CD8-positive, alpha-beta memory T cell (primary cell): ENCODE results near the gene PRSS57. TPM values are rescaled to one million over a fixed set of nuclear protein-coding genes. Genes with fewer than 3 reads are reported as not detected.
"Not testable (repeated sequence)": the region's sequence is repeated elsewhere in the genome, so short reads cannot be mapped to it uniquely, and the experiment has no call there.

Experiments
- CTCF ChIA-PET: fragments of 350-600 bp; sonication (Branson Sonifier 250); formaldehyde crosslinking; loops from one replicate; lab custom pipeline; 2021; ENCODE audit warnings: antibody characterized with exemption; lab: Charles Lee
- POLR2A ChIA-PET: fragments of 350-600 bp; sonication (Branson Sonifier 250); formaldehyde crosslinking; loops from one replicate; lab custom pipeline; 2021; ENCODE audit warnings: antibody characterized with exemption; lab: Charles Lee
- DNase-seq, 5 donors: peaks; one replicate each; pipeline versions ENCODE4 v3.0.0 to v3.0.0-alpha.2; 2020 to 2022; ENCODE audit warnings: mixed read lengths in 1 of 5
- H3K27ac ChIP-seq: one replicate; pipeline ENCODE4 v1.7.0; 2013; ENCODE audit warnings: low read depth, mild to moderate bottlenecking, low read length, moderate library complexity
- H3K27me3 ChIP-seq: 2 replicates; pipeline ENCODE4 v1.7.0; 2013; ENCODE audit warnings: low read length, mild to moderate bottlenecking; ENCODE audit not compliant: insufficient read depth, poor library complexity, severe bottlenecking
- H3K36me3 ChIP-seq: 2 replicates; pipeline ENCODE4 v1.7.0; 2013; ENCODE audit warnings: mild to moderate bottlenecking, low read length, moderate library complexity; ENCODE audit not compliant: insufficient read depth
- H3K4me1 ChIP-seq: 2 replicates; pipeline ENCODE4 v1.7.0; 2013; ENCODE audit warnings: mild to moderate bottlenecking, low read length, moderate library complexity; ENCODE audit not compliant: insufficient read depth
- H3K4me3 ChIP-seq: 2 replicates; pipeline ENCODE4 v1.7.0; 2013; ENCODE audit warnings: mild to moderate bottlenecking, low read length
- H3K9me3 ChIP-seq: 2 replicates; pipeline ENCODE4 v1.7.0; 2013; ENCODE audit warnings: mild to moderate bottlenecking, low read length
- H3K27ac Mint-ChIP-seq, 8 donors: one replicate each; pipeline ENCODE4 v1.8.0; 2020 to 2021; ENCODE audit warnings: mixed read lengths in 8 of 8, mild to moderate bottlenecking in 6 of 8, inconsistent platforms in 3 of 8, moderate library complexity in 3 of 8
- H3K27me3 Mint-ChIP-seq, 2 donors: one replicate each; pipeline ENCODE4 v1.8.0; 2020 to 2021; ENCODE audit warnings: mixed read lengths in 2 of 2, mild to moderate bottlenecking in 1 of 2, moderate library complexity in 1 of 2
- H3K36me3 Mint-ChIP-seq, 3 donors: one replicate each; pipeline ENCODE4 v1.8.0; 2020 to 2021; ENCODE audit warnings: mixed read lengths in 3 of 3, inconsistent platforms in 1 of 3, mild to moderate bottlenecking in 1 of 3
- H3K4me1 Mint-ChIP-seq, 3 donors: one replicate each; pipeline ENCODE4 v1.8.0; 2020 to 2021; ENCODE audit warnings: mixed read lengths in 3 of 3, inconsistent platforms in 1 of 3, mild to moderate bottlenecking in 1 of 3
- H3K4me3 Mint-ChIP-seq, 7 donors: one replicate each; pipeline ENCODE4 v1.8.0; 2020 to 2021; ENCODE audit warnings: mixed read lengths in 7 of 7, mild to moderate bottlenecking in 6 of 7, moderate library complexity in 4 of 7, inconsistent platforms in 2 of 7
- H3K9me3 Mint-ChIP-seq, 5 donors: one replicate each; pipeline ENCODE4 v1.8.0; 2020 to 2022; ENCODE audit warnings: mixed read lengths in 5 of 5, mild to moderate bottlenecking in 3 of 5, moderate library complexity in 2 of 5, inconsistent platforms in 1 of 5
- polyA plus RNA-seq: library from polyadenylated mRNA; unstranded; fragments of 300-500 nt; fragmentation: Illumina TruSeq; gene quantifications from one replicate; pipeline ENCODE4 v1.2.3, GENCODE V29; 2021
- total RNA-seq, 2 experiments: library from RNA; stranded (reverse); gene quantifications; one replicate each; pipeline ENCODE4 v1.2.3, GENCODE V29; 2021

Gene PRSS57
- total and polyA plus RNA-seq, 3 experiments from 2014 or later = not detected

- Histone ChIP-seq H3K36me3 (no peaks in the 10 kb centered on the region), H3K27ac (no peak overlapping the region), H3K4me3 (no peak overlapping the region), H3K9me3 (no peaks in the 10 kb centered on the region), H3K27me3 (peaks cover 12% of the 10 kb centered on the region), H3K4me1 (peaks cover 13% of the 10 kb centered on the region)
- peaks cover 18 to 23% of the 10 kb centered on the region in 2 donors for H3K27me3 Mint-ChIP-seq
- POLR2A ChIA-PET = interaction anchor here (0.9 kb wide), 1 partner anchor 14 kb away, joined by 3 read pairs; the partner anchor contains the start of gene RNF126
- H3K27ac Mint-ChIP-seq = no peak overlapping the region
- H3K9me3 Mint-ChIP-seq = no peaks in the 10 kb centered on the region
- CTCF ChIA-PET = interaction anchor here (1.3 kb wide), 1 partner anchor 10 kb away, joined by 3 read pairs; no protein-coding TSS in a partner anchor
- no peaks in the 10 kb centered on the region for H3K36me3 Mint-ChIP-seq
- peaks cover 0 to 14% (median 7%) of the 10 kb centered on the region in 3 donors for H3K4me1 Mint-ChIP-seq
- DNase-seq = no peak
- H3K4me3 Mint-ChIP-seq = no peak overlapping the region
Observed at GRCh38 chr19:677201-677600, 18.1 kb downstream of the PRSS57 start.

GRCh38 chr19:676339-677105 is 18.7 kb downstream of the PRSS57 start, which contains the start of gene FSTL3:
Gene FSTL3, plus strand, starts transcription at chr19:676392. Its CDS starts 32 bp downstream, at chr19:676424.
- no peaks in the 10 kb centered on the region for H3K36me3 Mint-ChIP-seq
- ChIA-PET CTCF (interaction anchor here (1.3 kb wide), 1 partner anchor 10 kb away, joined by 3 read pairs; no protein-coding TSS in a partner anchor), POLR2A (interaction anchor here (0.9 kb wide), 1 partner anchor 13 kb away, joined by 3 read pairs; the partner anchor contains the start of gene RNF126)
- H3K27ac Mint-ChIP-seq = peak within 1 kb of the TSS in 1 of 8 donors; percentile 24
- no peak for DNase-seq
- H3K9me3 Mint-ChIP-seq = no peaks in the 10 kb centered on the region
- Histone ChIP-seq H3K27me3 (peaks cover 12% of the 10 kb centered on the region), H3K9me3 (no peaks in the 10 kb centered on the region), H3K4me3 (no peak within 1 kb of the TSS), H3K36me3 (no peaks in the 10 kb centered on the region), H3K4me1 (peaks cover 12% of the 10 kb centered on the region), H3K27ac (no peak within 1 kb of the TSS)
- H3K27me3 Mint-ChIP-seq = peaks cover 18 to 23% of the 10 kb centered on the region in 2 donors
- H3K4me3 Mint-ChIP-seq = peak within 1 kb of the TSS in 2 of 7 donors; percentile 45 to 49
- peaks cover 0 to 14% (median 7%) of the 10 kb centered on the region in 3 donors for H3K4me1 Mint-ChIP-seq

- Mint-ChIP-seq H3K36me3 (no peaks in the 10 kb centered on the region), H3K27me3 (peaks cover 18 to 23% of the 10 kb centered on the region in 2 donors)
- DNase-seq = no peak
Observed at GRCh38 chr19:676007-676338, 19.3 kb downstream of the PRSS57 start.

GRCh38 chr19:674282-675151 is 20.7 kb downstream of the PRSS57 start:
- ChIA-PET POLR2A (no interaction called here), CTCF (no interaction called here)
- Histone ChIP-seq H3K36me3 (no peaks in the 10 kb centered on the region), H3K27ac (no peak overlapping the region), H3K4me3 (no peak overlapping the region), H3K27me3 (peaks cover 16% of the 10 kb centered on the region), H3K9me3 (no peaks in the 10 kb centered on the region), H3K4me1 (peaks cover 7% of the 10 kb centered on the region)
- Mint-ChIP-seq H3K9me3 (no peaks in the 10 kb centered on the region), H3K27ac (no peak overlapping the region), H3K4me3 (no peak overlapping the region), H3K27me3 (peaks cover 18 to 23% of the 10 kb centered on the region in 2 donors), H3K36me3 (no peaks in the 10 kb centered on the region), H3K4me1 (peaks cover 0 to 9% (median 7%) of the 10 kb centered on the region in 3 donors)
- DNase-seq = no peak

More at GRCh38 chr19:676007-676338, 19.3 kb downstream of the PRSS57 start:
- no peaks in the 10 kb centered on the region for H3K36me3 ChIP-seq
- ChIA-PET CTCF (no interaction called here), POLR2A (no interaction called here)
- no peaks in the 10 kb centered on the region for H3K9me3 ChIP-seq
- H3K4me1 Mint-ChIP-seq = peaks cover 0 to 14% (median 7%) of the 10 kb centered on the region in 3 donors
- H3K4me1 ChIP-seq = peaks cover 7% of the 10 kb centered on the region
- H3K27ac Mint-ChIP-seq = no peak overlapping the region
- H3K9me3 Mint-ChIP-seq = no peaks in the 10 kb centered on the region
- H3K4me3 Mint-ChIP-seq = no peak overlapping the region
- H3K27ac ChIP-seq = no peak overlapping the region
- no peak overlapping the region for H3K4me3 ChIP-seq
- H3K27me3 ChIP-seq = peaks cover 13% of the 10 kb centered on the region

- POLR2A ChIA-PET = interaction anchor here (1.0 kb wide), 1 partner anchor 9 kb away, joined by 3 read pairs; no protein-coding TSS in a partner anchor
- CTCF ChIA-PET = interaction anchor here (1.2 to 3.1 kb wide), 2 partner anchors 9 to 37 kb away, joined by 3 to 16 read pairs; no protein-coding TSS in a partner anchor
Observed at GRCh38 chr19:670609-671075, 24.6 kb downstream of the PRSS57 start.

GRCh38 chr19:668675-669434 is 26.4 kb downstream of the PRSS57 start:
- H3K27ac Mint-ChIP-seq, POLR2A ChIA-PET, H3K4me1 ChIP-seq, H3K27ac ChIP-seq, H3K9me3 ChIP-seq, H3K36me3 ChIP-seq, H3K4me3 ChIP-seq, H3K9me3 Mint-ChIP-seq, DNase-seq, H3K36me3 Mint-ChIP-seq, H3K27me3 ChIP-seq: not testable (repeated sequence)
- peak overlapping the region in 1 of 7 donors; percentile 30 for H3K4me3 Mint-ChIP-seq
- H3K27me3 Mint-ChIP-seq = peaks cover 7 to 16% of the 10 kb centered on the region in 2 donors
- CTCF ChIA-PET = interaction anchor here (3.1 kb wide), 1 partner anchor 11 kb away, joined by 16 read pairs; no protein-coding TSS in a partner anchor
- peaks cover 4 to 10% (median 5%) of the 10 kb centered on the region in 3 donors for H3K4me1 Mint-ChIP-seq

More at GRCh38 chr19:670609-671075, 24.6 kb downstream of the PRSS57 start:
- Histone ChIP-seq H3K27ac (no peak overlapping the region), H3K4me1 (no peaks in the 10 kb centered on the region), H3K4me3 (no peak overlapping the region), H3K36me3 (no peaks in the 10 kb centered on the region), H3K9me3 (no peaks in the 10 kb centered on the region), H3K27me3 (peaks cover 12% of the 10 kb centered on the region)
- peaks cover 18 to 28% of the 10 kb centered on the region in 2 donors for H3K27me3 Mint-ChIP-seq
- no peak for DNase-seq
- H3K36me3 Mint-ChIP-seq = no peaks in the 10 kb centered on the region
- peaks cover 0 to 5% (median 3%) of the 10 kb centered on the region in 3 donors for H3K4me1 Mint-ChIP-seq
- no peak overlapping the region for H3K4me3 Mint-ChIP-seq
- no peak overlapping the region for H3K27ac Mint-ChIP-seq
- H3K9me3 Mint-ChIP-seq = no peaks in the 10 kb centered on the region

GRCh38 chr19:666985-667573 is 28.2 kb downstream of the PRSS57 start:
- Mint-ChIP-seq H3K27ac (peak overlapping the region in 1 of 8 donors; percentile 45), H3K4me1 (peaks cover 5 to 18% (median 9%) of the 10 kb centered on the region in 3 donors), H3K27me3 (peaks cover 4 to 11% of the 10 kb centered on the region in 2 donors)
- CTCF ChIA-PET = interaction anchor here (1.0 kb wide), 1 partner anchor 10 kb away, joined by 3 read pairs; no protein-coding TSS in a partner anchor
- DNase-seq, H3K4me3 Mint-ChIP-seq, H3K4me3 ChIP-seq, H3K27me3 ChIP-seq, H3K36me3 ChIP-seq, H3K36me3 Mint-ChIP-seq, H3K27ac ChIP-seq, H3K9me3 Mint-ChIP-seq, H3K9me3 ChIP-seq: not testable (repeated sequence)
- POLR2A ChIA-PET = interaction anchor here (0.6 kb wide), 1 partner anchor 17 kb away, joined by 4 read pairs; no protein-coding TSS in a partner anchor
- peaks cover 14% of the 10 kb centered on the region for H3K4me1 ChIP-seq
